ENCODE results near the gene NR3C2. TPM values are rescaled to one million over a fixed set of nuclear protein-coding genes. Genes with fewer than 3 reads are reported as not detected.

NR3C2 gene
- total and polyA plus RNA-seq, 3 experiments from 2014 or later = 5.7 to 7.3 (median 6.3) TPM

- DNase-seq = no peak
- H3K9me3 Mint-ChIP-seq = peaks cover 0 to 3% (median 0%) of the 10 kb centered on the region in 5 donors
- H3K36me3 Mint-ChIP-seq = peaks cover 0 to 3% (median 0%) of the 10 kb centered on the region in 3 donors
- H3K27ac ChIP-seq (ENCODE audit: low read depth, low read length) = no peak overlapping the region
- H3K36me3 ChIP-seq (ENCODE audit: insufficient read depth, low read length) = no peaks in the 10 kb centered on the region
- H3K4me1 Mint-ChIP-seq = peaks cover 72 to 92% (median 89%) of the 10 kb centered on the region in 3 donors
- H3K4me1 ChIP-seq (ENCODE audit: insufficient read depth, low read length) = peaks cover 75% of the 10 kb centered on the region
- peak overlapping the region; percentile 63 to 99 (median 83) for H3K27ac Mint-ChIP-seq
- no peak overlapping the region for H3K4me3 ChIP-seq (ENCODE audit: low read length)
- no peaks in the 10 kb centered on the region for H3K27me3 Mint-ChIP-seq
- ChIA-PET CTCF (interaction anchor here (1.2 kb wide), 1 partner anchor 23 kb away, joined by 4 read pairs; no protein-coding TSS in a partner anchor), POLR2A (no interaction called here)
- H3K9me3 ChIP-seq (ENCODE audit: low read length) = peaks cover 7% of the 10 kb centered on the region
- H3K4me3 Mint-ChIP-seq = peak overlapping the region in 5 of 7 donors; percentile 16 to 83 (median 35)
- H3K27me3 ChIP-seq (ENCODE audit: insufficient read depth, low read length, poor library complexity, severe bottlenecking) = no peaks in the 10 kb centered on the region
Measured at GRCh38 chr4:148057984-148058859, 384.0 kb downstream of the NR3C2 start.

DNA sequence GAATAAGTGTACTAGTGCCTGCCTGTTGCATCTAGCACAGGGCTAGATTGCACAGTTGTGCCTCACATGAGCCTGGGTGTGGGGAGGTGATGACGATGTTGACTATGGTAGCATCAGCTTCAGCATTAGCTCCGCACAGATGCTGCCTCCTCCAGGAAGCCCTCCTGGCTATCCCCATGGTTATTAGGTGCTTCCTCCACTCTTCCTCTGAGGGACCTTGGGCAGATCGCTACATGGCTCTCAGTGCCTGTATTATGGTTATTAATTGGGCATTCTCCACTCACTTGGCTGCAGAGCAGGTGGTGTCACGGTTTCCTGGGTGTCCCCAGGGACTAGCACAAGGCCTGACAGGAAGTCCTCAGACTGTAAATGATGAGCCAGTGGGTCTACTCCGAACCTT is 384.7 kb downstream of the NR3C2 start:
- Histone ChIP-seq H3K27me3 (ENCODE audit: insufficient read depth, low read length, poor library complexity, severe bottlenecking) (no peaks in the 10 kb centered on the region), H3K4me1 (ENCODE audit: insufficient read depth, low read length) (peaks cover 81% of the 10 kb centered on the region), H3K36me3 (ENCODE audit: insufficient read depth, low read length) (no peaks in the 10 kb centered on the region), H3K4me3 (ENCODE audit: low read length) (no peak overlapping the region), H3K27ac (ENCODE audit: low read depth, low read length) (no peak overlapping the region), H3K9me3 (ENCODE audit: low read length) (peaks cover 7% of the 10 kb centered on the region)
- peak overlapping the region in 4 of 7 donors; percentile 56 to 83 (median 62) for H3K4me3 Mint-ChIP-seq
- ChIA-PET POLR2A (interaction anchor here (2.0 kb wide), 1 partner anchor 385 kb away, joined by 8 read pairs; the partner anchor contains the start of gene NR3C2), CTCF (interaction anchor here (0.5 to 3.4 kb wide), 5 partner anchors 13 to 386 kb away, joined by 3 to 18 read pairs (median 3); no protein-coding TSS in a partner anchor)
- peaks cover 78 to 97% (median 96%) of the 10 kb centered on the region in 3 donors for H3K4me1 Mint-ChIP-seq
- H3K9me3 Mint-ChIP-seq = peaks cover 0 to 3% (median 0%) of the 10 kb centered on the region in 5 donors
- no peak for DNase-seq
- H3K36me3 Mint-ChIP-seq = peaks cover 0 to 3% (median 0%) of the 10 kb centered on the region in 3 donors
- no peaks in the 10 kb centered on the region for H3K27me3 Mint-ChIP-seq
- peak overlapping the region; percentile 74 to 99 (median 90) for H3K27ac Mint-ChIP-seq

DNA sequence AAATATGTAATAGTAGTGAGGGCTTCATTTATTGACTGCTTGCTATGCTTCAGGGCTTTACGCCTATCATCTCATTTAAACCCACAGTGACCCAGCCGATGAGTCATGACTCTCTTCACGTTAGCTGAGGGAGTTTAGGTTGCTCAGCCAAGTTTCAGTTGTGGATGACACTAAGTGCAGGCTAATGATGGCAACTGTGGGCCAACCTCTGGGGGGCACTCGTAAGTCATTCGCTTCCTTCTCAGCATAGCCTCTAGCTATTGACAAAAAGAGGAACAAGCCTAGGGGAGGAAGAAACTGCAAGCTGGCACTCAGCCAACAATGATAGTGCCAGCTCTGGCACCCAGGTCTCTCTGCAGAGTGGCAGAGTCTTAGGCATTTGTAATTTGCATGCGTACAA is 385.3 kb downstream of the NR3C2 start:
- Histone ChIP-seq H3K4me1 (ENCODE audit: insufficient read depth, low read length) (peaks cover 80% of the 10 kb centered on the region), H3K4me3 (ENCODE audit: low read length) (no peak overlapping the region), H3K27ac (ENCODE audit: low read depth, low read length) (no peak overlapping the region), H3K36me3 (ENCODE audit: insufficient read depth, low read length) (no peaks in the 10 kb centered on the region), H3K27me3 (ENCODE audit: insufficient read depth, low read length, poor library complexity, severe bottlenecking) (no peaks in the 10 kb centered on the region), H3K9me3 (ENCODE audit: low read length) (peaks cover 7% of the 10 kb centered on the region)
- peak; percentile 14 to 77 (median 46) for DNase-seq
- Mint-ChIP-seq H3K9me3 (peaks cover 0 to 3% (median 0%) of the 10 kb centered on the region in 5 donors), H3K27me3 (no peaks in the 10 kb centered on the region), H3K36me3 (peaks cover 0 to 3% (median 0%) of the 10 kb centered on the region in 3 donors), H3K4me3 (peak overlapping the region; percentile 31 to 83 (median 60)), H3K4me1 (peaks cover 84 to 98% (median 97%) of the 10 kb centered on the region in 3 donors), H3K27ac (peak overlapping the region; percentile 74 to 99 (median 90))
- POLR2A ChIA-PET = interaction anchor here (2.0 kb wide), 1 partner anchor 386 kb away, joined by 8 read pairs; the partner anchor contains the start of gene NR3C2
- CTCF ChIA-PET = interaction anchor here (0.5 to 3.4 kb wide), 10 partner anchors 9 to 1209 kb away, joined by 3 to 18 read pairs (median 3); no protein-coding TSS in a partner anchor

DNA sequence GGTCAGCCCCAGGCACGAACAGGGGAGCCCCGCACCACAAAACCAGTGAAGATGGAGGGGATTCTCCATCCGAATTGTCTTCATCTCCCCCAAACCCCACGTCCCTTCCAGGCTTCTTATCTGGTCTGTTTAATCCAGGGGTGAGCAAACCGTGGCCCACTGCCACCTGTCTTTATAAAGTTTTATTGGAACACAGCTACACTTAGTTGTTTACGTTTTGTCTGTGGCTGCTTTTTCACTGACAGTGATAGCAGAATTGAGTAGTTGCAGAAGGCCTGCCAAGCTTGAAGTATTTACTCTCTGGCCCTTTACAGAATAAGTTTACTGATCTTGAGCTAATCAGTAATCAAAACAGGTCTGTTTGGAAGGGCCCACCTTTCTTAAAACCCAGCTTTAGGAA is 386.4 kb downstream of the NR3C2 start:
- Histone ChIP-seq H3K9me3 (ENCODE audit: low read length) (peaks cover 7% of the 10 kb centered on the region), H3K4me3 (ENCODE audit: low read length) (no peak overlapping the region), H3K36me3 (ENCODE audit: insufficient read depth, low read length) (no peaks in the 10 kb centered on the region), H3K27ac (ENCODE audit: low read depth, low read length) (no peak overlapping the region), H3K27me3 (ENCODE audit: insufficient read depth, low read length, poor library complexity, severe bottlenecking) (no peaks in the 10 kb centered on the region), H3K4me1 (ENCODE audit: insufficient read depth, low read length) (peaks cover 81% of the 10 kb centered on the region)
- H3K4me3 Mint-ChIP-seq = peak overlapping the region; percentile 15 to 89 (median 53)
- peak overlapping the region; percentile 68 to 99 (median 88) for H3K27ac Mint-ChIP-seq
- peaks cover 0 to 3% (median 0%) of the 10 kb centered on the region in 3 donors for H3K36me3 Mint-ChIP-seq
- POLR2A ChIA-PET = interaction anchor here (0.5 to 2.0 kb wide), 2 partner anchors 387 to 390 kb away, joined by 3 to 8 read pairs; partner anchors contain the start of gene NR3C2
- no peak for DNase-seq
- CTCF ChIA-PET = interaction anchor here (0.9 to 3.4 kb wide), 6 partner anchors 8 to 320 kb away, joined by 3 to 18 read pairs (median 3); no protein-coding TSS in a partner anchor
- peaks cover 0 to 3% (median 0%) of the 10 kb centered on the region in 5 donors for H3K9me3 Mint-ChIP-seq
- peaks cover 85 to 98% (median 97%) of the 10 kb centered on the region in 3 donors for H3K4me1 Mint-ChIP-seq
- H3K27me3 Mint-ChIP-seq = no peaks in the 10 kb centered on the region

- no peaks in the 10 kb centered on the region for H3K36me3 ChIP-seq (ENCODE audit: insufficient read depth, low read length)
- peaks cover 71% of the 10 kb centered on the region for H3K4me1 ChIP-seq (ENCODE audit: insufficient read depth, low read length)
- ChIA-PET POLR2A (interaction anchor here (0.5 to 3.7 kb wide), 2 partner anchors 11 to 388 kb away, joined by 3 to 25 read pairs; partner anchors contain the start of gene NR3C2), CTCF (interaction anchor here (0.8 to 3.4 kb wide), 6 partner anchors 10 to 388 kb away, joined by 3 to 18 read pairs (median 3); partner anchors contain the start of gene NR3C2)
- no peak overlapping the region for H3K27ac ChIP-seq (ENCODE audit: low read depth, low read length)
- no peaks in the 10 kb centered on the region for H3K27me3 Mint-ChIP-seq
- peaks cover 0 to 3% (median 0%) of the 10 kb centered on the region in 5 donors for H3K9me3 Mint-ChIP-seq
- H3K36me3 Mint-ChIP-seq = peaks cover 0 to 3% (median 0%) of the 10 kb centered on the region in 3 donors
- peak overlapping the region; percentile 76 to 99 (median 90) for H3K27ac Mint-ChIP-seq
- H3K4me3 Mint-ChIP-seq = peak overlapping the region; percentile 41 to 90 (median 86)
- peaks cover 7% of the 10 kb centered on the region for H3K9me3 ChIP-seq (ENCODE audit: low read length)
- peaks cover 82 to 91% (median 89%) of the 10 kb centered on the region in 3 donors for H3K4me1 Mint-ChIP-seq
- no peaks in the 10 kb centered on the region for H3K27me3 ChIP-seq (ENCODE audit: insufficient read depth, low read length, poor library complexity, severe bottlenecking)
- H3K4me3 ChIP-seq (ENCODE audit: low read length) = no peak overlapping the region
- DNase-seq = peak in 1 of 5 donors; percentile 54
Measured at GRCh38 chr4:148054275-148054674, 387.9 kb downstream of the NR3C2 start.

GRCh38 chr4:148053298-148054003 is 388.8 kb downstream of the NR3C2 start:
- Histone ChIP-seq H3K36me3 (ENCODE audit: insufficient read depth, low read length) (no peaks in the 10 kb centered on the region), H3K4me3 (ENCODE audit: low read length) (peak overlapping the region; percentile 32), H3K4me1 (ENCODE audit: insufficient read depth, low read length) (peaks cover 71% of the 10 kb centered on the region), H3K9me3 (ENCODE audit: low read length) (no peaks in the 10 kb centered on the region), H3K27me3 (ENCODE audit: insufficient read depth, low read length, poor library complexity, severe bottlenecking) (no peaks in the 10 kb centered on the region), H3K27ac (ENCODE audit: low read depth, low read length) (no peak overlapping the region)
- CTCF ChIA-PET = interaction anchor here (1.0 to 2.0 kb wide), 3 partner anchors 12 to 160 kb away, joined by 3 to 5 read pairs (median 3); no protein-coding TSS in a partner anchor
- Mint-ChIP-seq H3K36me3 (peaks cover 2 to 3% (median 3%) of the 10 kb centered on the region in 3 donors), H3K27ac (peak overlapping the region; percentile 47 to 99 (median 82)), H3K27me3 (no peaks in the 10 kb centered on the region), H3K4me3 (peak overlapping the region; percentile 36 to 91 (median 87)), H3K9me3 (peaks cover 0 to 2% (median 0%) of the 10 kb centered on the region in 5 donors), H3K4me1 (peaks cover 77 to 84% (median 83%) of the 10 kb centered on the region in 3 donors)
- no peak for DNase-seq
- POLR2A ChIA-PET = interaction anchor here (0.5 to 3.7 kb wide), 3 partner anchors 12 to 392 kb away, joined by 3 to 25 read pairs (median 9); partner anchors contain the start of gene NR3C2

- Histone ChIP-seq H3K4me1 (ENCODE audit: insufficient read depth, low read length) (peaks cover 68% of the 10 kb centered on the region), H3K27ac (ENCODE audit: low read depth, low read length) (peak overlapping the region; percentile 60), H3K4me3 (ENCODE audit: low read length) (peak overlapping the region; percentile 32), H3K27me3 (ENCODE audit: insufficient read depth, low read length, poor library complexity, severe bottlenecking) (no peaks in the 10 kb centered on the region), H3K9me3 (ENCODE audit: low read length) (no peaks in the 10 kb centered on the region), H3K36me3 (ENCODE audit: insufficient read depth, low read length) (no peaks in the 10 kb centered on the region)
- POLR2A ChIA-PET = interaction anchor here (0.5 to 3.7 kb wide), 6 partner anchors 9 to 394 kb away, joined by 3 to 25 read pairs (median 6); partner anchors contain the start of gene NR3C2
- peaks cover 67 to 78% (median 74%) of the 10 kb centered on the region in 3 donors for H3K4me1 Mint-ChIP-seq
- no peaks in the 10 kb centered on the region for H3K9me3 Mint-ChIP-seq
- peaks cover 3 to 8% (median 7%) of the 10 kb centered on the region in 3 donors for H3K36me3 Mint-ChIP-seq
- DNase-seq = peak in 3 of 5 donors; percentile 58 to 84 (median 70)
- CTCF ChIA-PET = interaction anchor here (0.6 to 2.0 kb wide), 8 partner anchors 9 to 391 kb away, joined by 3 to 6 read pairs (median 4); no protein-coding TSS in a partner anchor
- peak overlapping the region; percentile 76 to 99 (median 88) for H3K27ac Mint-ChIP-seq
- H3K4me3 Mint-ChIP-seq = peak overlapping the region; percentile 36 to 91 (median 87)
- H3K27me3 Mint-ChIP-seq = no peaks in the 10 kb centered on the region
Measured at GRCh38 chr4:148052448-148052847, 389.8 kb downstream of the NR3C2 start.

All from CD8-positive, alpha-beta memory T cell (primary cell).